HG03571 (cell line): ENCODE data around the gene NT5M.

Experiments used
- ATAC-seq: cut with Tn5 transposase; IDR thresholded peaks from one replicate; pipeline ENCODE4 v1.9.1; 2021; ENCODE audit not compliant: unreplicated experiment

NT5M gene

DNA sequence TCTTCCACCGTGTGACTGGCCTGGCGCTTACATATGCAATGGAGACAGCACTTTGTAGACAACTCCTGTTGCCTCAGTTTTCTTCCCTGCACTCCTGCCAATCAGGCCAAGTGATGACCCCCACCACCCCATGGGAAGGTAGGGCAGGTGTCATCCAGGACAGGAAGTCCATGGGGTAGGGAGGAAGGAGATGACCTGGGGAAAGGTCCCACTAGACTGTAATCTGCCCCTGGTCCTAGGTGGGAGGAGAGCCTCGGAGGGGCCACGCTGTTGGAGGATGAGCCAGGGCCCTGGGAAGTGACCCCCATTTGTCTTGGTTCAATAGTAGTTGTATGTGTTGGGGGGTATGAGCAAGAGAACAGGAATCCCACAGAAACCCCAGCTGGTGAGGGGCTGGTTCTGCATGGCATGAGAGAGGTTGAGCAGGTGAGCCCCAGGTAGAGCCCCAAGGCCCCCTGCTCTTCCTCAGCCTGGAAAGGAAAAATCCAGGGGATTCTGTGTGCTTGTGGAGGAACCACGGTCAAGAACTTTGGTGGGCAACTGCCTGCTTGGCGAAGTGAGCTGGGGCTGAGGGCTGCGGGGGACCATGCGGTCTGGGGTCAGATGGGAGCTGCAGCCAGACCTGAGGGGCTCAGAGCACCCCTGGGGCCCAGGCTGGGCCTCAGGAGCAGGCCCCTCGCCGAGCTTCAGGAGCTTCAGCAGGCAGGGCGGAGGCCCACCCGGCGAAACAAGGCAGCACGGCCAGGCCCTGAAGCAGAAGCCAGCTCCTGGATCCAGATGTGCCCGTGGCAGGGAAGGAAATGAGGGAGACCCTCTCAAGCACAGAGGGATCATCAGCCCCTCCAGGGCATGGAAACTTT lies 50.7 kb downstream of the NT5M start:
- no peak for ATAC-seq

DNA sequence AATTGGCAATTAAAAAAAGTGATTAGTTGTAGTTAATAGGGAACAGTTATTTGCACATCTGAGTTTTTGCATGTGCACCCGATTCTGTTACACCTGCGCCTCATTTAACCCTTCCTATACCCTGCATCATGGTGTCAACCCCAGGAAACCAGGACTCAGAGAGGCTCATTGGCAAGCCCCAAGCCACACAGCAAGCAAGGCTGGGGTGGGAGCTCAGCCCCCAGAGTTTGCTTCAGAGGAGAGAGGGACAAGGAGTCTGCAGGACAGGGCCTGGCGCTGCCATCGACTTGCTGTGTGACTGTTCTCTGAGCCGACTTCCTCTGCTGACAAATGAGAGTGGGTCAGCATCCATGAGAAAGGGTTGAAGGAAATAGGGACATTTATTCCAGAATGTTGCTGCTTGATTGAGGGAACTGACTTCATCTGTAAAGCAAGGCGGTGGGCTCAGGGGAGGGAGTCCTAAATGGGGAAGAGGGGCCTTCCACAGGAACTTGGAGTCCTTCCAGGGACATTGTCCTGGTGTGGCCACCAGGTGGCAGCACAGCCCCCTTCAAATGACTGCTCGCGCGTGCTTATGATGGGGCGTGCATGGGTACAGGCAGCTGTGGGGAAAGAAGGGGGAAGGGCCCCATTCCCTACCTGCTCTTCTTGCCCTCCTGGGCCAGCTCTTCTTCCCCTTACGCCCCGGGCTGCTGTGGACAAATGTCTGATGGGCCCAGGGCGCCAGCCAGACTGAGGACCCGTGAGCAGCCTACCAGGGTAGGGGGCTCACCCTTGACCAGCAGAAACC lies 51.6 kb downstream of the NT5M start:
- ATAC-seq = no peak

DNA sequence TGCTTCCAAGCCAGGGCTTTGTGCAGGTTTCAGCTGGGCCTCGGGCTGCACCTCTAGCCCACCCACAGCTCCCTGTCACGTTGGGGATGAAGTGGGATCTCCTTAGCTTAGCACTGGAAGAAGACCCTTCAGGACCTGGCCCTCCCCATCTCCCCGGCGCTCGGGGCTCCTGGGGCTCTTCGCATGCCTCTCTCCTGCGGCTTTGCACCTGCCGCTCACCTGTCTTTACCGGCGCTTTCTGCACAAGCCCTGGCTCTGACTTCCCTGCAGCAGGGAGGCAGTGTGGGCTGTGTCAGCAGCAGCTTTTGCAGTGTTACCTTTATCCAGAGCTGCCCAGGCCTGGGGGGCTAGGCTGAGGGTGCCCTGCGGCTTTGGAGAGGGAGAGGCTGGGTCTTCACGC lies 52.3 kb downstream of the NT5M start:
- no peak for ATAC-seq

DNA sequence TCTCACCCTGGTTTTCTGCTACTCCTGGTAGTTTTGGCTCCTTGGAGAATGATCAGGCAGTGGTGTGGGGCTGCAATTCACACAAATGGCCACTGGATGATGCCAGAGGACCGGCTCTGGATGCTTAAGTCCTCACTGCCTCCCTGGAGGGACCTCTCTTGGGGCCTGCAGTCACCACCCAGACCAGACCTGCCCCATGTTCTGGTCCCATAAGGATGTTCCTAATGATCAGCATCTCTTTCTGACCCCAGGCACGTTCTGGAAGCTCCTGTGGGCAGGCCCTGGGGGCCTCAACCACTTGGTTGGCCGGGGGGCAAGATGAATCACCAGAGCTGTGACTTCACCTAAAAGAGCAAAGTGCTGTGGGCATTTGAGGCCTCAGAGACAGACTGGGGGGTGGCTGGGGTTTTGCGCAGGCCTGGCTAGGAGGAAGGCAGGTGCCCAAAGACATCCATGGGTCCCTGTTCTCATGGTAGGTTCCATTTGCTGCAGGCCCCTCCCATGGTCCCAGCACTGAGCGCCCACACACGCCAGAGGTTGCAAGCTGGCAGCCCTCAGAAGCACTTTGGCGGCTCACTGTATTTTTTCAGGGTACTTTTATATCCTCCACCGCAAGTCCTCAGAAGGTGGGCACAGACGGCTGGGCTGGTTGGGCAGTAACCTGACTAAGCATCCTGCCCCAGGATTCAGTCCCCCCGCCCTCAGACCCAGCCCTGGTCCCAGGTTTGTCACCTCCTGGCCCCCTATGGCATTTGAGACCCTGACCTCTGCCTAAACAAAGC lies 53.2 kb downstream of the NT5M start:
- no peak for ATAC-seq

DNA sequence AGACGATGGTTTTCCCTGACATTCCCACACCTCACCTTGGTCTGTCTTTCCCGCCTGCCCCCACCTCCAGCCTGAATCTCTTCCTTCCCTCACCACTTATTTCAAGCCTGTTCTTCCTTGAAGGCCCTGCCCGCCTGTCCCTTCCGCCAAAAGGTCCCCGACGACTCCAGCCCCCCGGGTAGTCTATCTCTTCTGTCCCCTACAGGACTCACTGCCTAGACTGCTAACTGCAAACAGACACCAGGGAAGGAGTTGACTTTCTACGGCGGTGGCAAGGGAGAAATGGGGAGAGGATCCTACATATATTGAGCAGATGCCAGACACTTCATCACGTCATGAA lies 53.7 kb downstream of the NT5M start:
- no peak for ATAC-seq

DNA sequence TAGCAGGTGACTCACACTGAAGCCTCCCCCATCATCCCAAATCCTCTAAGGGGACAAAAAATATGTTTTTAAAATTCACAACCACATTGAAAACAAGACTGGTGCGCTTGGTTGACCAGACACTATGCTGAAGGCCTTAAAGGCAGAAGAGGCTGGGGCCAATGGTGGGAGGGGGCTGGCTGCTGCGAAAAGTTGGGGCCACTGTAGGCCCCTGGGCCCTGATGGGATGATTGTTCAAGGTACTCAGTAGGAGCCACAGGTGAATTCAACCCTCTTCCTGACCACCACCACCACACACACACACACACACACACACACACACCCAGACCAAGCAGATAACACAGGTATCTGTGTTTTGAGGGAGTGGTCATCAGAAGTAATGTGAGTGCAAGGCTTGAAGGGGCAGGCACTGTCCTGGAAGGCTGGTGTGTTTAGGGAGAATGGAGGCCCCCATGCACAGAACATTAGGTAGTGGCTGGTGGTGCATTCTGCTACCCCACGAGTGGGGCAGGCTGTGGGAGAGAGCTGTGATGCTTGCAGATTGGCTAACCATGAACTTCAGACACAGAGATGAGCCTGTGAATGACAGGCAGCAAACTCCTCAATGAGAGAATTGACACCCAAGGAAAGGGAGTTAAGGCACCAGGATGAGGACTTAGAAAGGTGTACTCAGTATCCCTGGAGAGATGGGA lies 55.0 kb downstream of the NT5M start:
- ATAC-seq = no peak

DNA sequence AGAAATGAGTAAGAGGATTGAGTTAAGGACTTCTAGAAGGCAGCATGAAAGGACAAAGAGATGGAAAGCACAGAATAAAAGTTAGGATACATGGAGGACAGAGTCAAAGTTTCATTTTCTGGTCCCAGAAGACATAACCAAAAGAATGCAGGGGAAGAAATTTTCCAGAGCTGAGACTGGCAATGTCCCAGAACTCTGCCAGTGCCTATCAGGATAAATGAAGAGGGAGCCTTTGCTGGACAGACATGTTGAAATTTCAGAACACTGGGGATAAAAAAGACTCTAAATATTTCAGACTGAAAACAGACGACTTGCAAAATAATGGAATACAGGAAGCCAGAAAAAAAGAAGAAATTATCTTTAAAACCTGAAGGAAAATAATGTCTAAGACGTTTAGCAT lies 55.7 kb downstream of the NT5M start:
- no peak for ATAC-seq

DNA sequence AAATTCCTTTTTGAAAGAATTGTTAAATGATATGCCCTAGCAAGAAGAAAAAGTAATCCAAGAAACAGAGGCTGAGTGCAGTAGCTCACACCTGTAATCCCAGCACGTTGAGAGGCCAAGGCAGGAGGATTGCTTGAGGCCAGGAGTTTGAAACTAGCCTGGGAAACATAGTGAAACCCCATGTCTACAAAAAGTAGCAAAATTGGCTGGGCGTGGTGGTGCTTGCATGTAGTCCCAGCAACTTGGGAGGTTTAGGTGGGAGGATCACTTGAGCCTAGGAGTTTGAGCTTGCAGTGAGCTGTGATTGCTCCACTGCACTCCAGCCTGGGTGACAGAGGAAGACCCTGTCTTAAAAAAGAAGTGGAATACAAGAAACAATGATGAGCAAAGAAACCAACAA lies 56.1 kb downstream of the NT5M start:
- ATAC-seq = no peak

DNA sequence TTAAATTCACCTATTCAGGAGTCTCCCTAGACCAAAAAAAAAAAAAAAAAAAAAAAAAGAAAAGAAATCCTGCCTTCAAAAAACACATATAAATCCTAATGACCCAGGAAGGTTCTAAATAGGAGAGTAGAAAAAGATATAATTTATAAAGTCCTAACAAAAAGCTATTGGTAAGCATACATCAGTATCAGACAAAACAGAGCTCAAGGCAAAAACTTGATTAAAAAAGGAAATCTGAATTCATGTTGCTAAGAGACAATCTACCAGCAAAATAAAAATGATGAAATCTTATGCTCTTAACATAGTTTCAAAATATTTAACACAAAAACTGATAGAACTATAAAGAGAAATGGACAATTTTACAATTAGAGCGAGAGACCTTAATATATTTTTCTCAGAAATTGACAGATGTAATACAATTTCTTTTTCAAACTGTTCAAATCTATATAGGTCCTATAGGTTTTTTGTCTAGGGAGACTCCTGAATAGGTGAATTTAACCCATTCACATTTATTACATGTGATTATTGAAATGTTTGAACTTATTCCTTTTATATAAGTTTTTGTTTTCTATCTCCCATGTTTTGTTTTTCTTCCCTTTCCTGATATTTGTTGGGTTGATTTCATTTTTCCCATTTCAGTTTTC lies 57.0 kb downstream of the NT5M start:
- no peak for ATAC-seq

DNA sequence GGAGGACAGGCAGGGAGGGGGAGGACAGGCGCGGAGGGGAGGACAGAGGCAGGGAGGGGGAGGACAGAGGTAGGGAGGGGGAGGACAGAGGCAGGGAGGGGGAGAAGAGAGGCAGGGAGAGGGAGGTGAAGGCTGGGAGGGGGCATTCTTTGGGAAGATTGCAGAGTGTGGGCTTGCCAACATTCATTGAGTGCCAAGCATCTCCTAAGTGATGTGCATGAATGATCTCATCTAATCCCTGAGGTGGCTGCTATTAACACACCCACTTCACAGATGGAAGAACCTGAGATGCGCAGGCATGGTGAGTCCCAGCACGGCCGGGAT lies 58.3 kb downstream of the NT5M start:
- no peak for ATAC-seq

DNA sequence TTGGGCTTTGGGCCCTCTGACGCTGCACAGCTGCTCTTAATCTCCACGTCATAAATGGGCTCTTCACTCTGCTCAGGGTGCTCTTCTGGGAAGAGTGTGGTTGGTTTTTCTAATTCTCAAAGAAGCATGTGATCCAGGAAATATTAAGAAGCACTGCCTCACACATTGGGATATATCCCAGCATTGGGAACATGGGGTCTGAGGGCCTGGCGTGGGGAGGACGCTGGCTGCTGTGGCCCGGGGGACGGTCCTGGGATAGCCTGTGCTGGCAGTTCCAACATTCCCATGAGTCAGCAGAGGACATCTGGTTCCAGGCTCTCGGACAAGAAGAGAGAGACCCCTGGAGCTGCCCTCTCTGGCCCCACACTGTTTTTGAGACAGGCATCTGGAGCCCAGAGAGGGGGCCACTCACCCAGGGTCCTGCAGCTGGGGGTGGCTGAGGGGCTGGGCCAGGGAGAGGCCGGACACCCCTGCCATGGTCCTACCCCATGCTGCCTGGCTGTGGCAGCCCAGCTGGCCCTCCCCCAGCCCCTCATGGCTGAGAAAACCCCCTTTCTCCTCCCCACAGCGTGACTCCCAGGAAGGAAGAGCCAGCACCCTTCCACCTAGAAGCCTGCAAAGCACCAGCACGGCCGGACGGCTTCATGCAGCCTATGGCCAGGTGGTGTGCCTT lies 58.8 kb downstream of the NT5M start:
- ATAC-seq = no peak

DNA sequence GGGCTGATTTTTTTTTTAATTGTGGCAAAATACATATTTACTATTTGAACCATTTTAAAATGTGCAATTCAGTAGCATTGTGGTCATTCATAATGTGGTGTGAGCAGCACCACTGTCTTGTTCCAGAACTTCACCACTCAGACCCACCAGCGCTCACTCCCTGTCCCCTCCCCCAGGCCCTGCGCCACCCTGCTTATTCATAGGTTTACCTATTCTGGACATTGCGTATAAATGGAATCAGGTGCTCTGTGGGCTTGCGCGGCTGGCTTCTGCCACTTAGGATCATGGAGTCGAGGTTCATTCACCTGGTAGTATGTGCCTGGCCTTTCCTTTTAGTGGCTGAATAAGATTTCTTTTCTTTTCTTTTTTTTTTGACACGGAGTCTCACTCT lies 59.4 kb downstream of the NT5M start:
- ATAC-seq = no peak

DNA sequence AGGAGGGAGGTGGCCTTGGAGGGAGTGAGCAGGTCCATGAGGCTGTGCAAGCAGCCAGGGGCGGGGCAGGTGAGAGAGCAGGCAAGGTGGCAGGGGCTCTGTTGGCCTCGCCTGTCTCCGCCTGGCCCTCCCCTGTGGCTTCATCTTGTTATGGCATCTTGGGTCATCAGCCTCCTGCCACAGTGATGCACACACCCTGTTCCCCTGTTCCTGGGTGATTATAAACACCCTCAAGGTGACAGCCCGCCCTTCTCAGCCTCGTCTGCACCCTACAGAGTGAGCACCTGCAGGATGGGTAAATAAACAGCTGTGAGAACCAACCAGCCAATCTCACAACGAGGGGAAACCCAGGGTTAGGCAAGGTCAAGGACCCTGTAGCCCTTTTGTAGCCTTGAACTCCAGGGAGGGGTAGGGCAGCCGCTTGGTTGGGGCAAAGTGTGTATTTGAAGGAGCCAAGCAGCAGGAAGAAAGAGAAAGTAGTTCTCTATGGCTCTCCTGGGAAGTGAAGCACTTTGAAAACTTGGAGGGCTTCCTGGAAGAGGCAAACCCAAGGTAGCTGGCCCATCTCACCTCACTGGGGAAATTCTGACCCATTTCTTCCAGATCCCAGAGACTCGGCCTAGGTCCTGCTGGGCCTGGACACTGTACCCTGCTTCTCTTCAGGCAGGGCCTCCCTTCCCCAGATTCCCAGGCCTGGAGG lies 60.6 kb downstream of the NT5M start:
- ATAC-seq = no peak

DNA sequence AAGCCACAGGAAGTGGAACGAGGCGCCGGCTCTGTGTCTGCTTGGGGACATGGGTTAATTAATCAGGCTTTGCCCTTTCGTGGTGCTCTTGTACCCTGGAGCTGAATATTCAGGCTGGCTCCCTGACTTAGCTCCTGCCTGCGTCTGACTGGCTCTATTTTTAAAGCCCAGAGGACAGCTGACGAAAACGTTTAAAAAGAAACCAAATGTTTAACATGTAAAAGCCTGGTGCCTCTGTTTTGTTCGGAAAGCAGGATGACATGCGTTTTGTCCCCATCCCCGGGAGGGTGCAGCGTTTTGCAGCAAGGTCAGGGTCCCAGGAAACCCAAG lies 61.1 kb downstream of the NT5M start:
- ATAC-seq = no peak

DNA sequence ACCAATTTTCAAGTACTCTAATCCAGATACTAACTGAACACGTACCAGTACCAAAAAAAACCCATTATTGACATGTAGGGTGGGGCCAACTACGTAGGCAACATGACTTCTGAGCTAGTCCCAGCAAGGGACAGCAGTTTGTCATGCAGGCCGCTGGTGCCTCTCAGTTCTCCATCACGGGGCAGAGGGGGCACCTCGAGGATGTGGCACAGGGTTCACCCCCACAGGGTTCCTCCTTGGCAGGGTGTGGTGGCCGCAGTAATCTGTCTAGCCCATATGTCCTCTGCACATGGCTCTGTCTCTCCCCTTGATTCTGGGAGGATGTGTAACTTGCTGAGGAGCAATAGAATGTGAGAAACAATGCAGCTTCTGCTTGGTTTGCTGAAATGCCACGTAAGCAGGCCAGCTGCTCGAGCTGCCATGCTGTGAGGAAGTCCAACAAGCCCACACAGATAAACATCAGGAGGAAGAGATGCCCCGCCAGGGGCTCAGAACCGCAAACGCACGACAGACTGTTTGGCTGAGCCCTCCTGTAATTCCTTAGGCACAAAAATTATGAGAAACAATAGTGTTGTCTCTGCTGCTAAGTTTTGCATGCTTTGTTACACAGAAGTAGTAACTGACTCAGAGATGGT lies 62.4 kb downstream of the NT5M start:
- no peak for ATAC-seq

DNA sequence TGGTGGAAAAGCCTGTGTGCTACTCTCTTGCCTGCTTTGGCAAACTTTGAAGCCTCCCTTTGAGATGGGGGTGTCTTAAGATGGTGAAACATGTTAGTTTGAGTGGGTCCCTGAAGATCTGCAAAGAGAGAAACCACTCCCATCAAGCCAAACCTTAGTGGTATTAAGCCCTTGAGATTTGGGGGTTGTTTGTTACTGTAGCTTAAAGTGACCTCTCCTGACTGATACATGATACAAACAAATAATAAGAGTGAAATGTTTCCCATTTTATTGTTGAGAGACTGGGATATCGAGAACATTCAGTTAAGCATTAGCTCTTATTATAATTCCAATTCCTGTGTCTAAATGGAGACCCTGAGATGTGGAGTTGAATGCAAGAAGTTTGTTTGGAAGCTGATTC lies 63.1 kb downstream of the NT5M start:
- ATAC-seq = no peak

DNA sequence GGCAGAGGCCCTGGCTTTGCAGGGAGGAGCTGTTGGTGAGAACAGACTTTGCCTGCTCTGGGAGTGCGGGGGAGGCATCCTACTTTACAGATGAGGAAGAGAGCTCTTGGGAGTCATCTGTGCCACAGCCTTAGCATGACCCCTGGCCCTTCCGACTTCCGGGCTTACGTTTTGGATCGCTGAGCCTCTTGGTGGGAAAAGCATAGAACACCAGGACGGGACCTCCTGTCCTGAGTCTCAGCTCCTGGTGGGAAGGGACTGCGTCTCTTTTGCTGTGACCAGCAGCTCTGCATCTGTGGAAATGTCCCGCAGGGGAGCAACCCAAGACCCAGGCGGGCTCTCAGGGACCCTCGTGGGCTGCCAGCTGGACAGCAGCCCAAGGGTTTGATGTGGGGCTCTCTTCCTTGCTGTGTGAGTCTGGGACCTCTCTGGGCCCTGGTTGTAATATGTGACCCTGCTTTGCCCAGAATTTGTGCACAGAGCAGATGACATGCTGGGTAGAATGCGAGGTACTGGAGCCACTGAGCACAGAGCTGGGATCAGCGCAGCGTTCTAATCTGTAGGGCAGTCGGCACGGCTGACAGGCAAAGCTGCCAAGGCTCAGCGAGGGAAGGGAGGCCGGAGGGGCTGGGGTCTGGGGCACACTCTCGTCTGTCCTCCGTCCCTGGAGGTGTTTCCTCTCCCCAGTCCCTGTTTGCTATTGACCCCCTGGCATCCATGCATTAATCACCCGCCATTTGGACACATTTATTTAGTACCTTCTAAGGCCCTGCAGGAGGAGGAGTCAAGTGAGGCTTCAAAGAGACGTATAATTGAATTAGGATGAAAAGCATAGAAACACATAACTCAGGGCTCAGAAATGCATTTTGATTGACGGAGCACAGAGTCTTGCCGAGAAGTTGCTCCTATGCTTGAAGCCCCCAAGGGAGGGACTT lies 64.0 kb downstream of the NT5M start:
- ATAC-seq = no peak

DNA sequence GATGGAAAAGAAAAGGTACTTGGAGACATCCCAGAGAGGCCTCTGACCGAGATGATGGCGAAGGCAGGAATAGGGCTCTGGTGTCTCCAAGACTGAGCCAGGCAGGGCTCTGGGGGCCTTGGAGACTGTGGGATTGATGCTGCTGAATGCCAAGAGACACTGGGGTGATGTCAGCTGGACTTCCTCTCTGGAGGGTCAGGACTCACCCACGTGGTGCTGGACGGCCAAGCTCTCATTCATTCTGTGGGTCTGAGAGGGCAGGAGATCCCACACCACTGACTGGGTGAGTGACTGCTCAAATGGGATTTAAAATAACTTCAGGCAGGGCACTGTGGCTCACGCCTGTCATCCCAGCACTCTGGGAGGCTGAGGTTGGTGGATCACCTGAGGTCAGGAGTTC lies 64.8 kb downstream of the NT5M start:
- no peak for ATAC-seq
